Transverse colon (tissue), 4 donors: ENCODE measurements around the gene ZBTB18. TPM values are rescaled to one million over a fixed set of nuclear protein-coding genes. Genes with fewer than 3 reads are reported as not detected.
"Not testable (repeated sequence)": the region's sequence is repeated elsewhere in the genome, so short reads cannot be mapped to it uniquely, and the experiment has no call there.

Experiments
- DNase-seq: peaks from one replicate; pipeline ENCODE4 v3.0.0-alpha.2; 2019
- H3K27ac ChIP-seq, 4 donors: fragments of 200-600 bp; sonication (generic); 2 replicates each; pipeline ENCODE4 v1.5.1; 2016 to 2018; ENCODE audit warnings: inconsistent platforms in 4 of 4
- H3K27me3 ChIP-seq: fragments of 200-600 bp; sonication (generic); 2 replicates; pipeline ENCODE4 v1.5.1; 2017; ENCODE audit warnings: inconsistent platforms
- H3K36me3 ChIP-seq, 4 donors: fragments of 200-600 bp; sonication (generic); 2 replicates each; pipeline ENCODE4 v1.5.1; 2017 to 2019; ENCODE audit warnings: inconsistent platforms in 4 of 4
- H3K4me1 ChIP-seq, 4 donors: fragments of 200-600 bp; sonication (generic); 2 replicates each; pipeline ENCODE4 v1.5.1; 2017 to 2020; ENCODE audit warnings: inconsistent platforms in 4 of 4
- H3K4me3 ChIP-seq, 4 donors: fragments of 200-600 bp; sonication (generic); 1 replicate in 1 of 4; 2 replicates in 3 of 4; pipeline versions ENCODE4 v1.5.1 to v1.6.1; 2017 to 2019; ENCODE audit warnings: inconsistent platforms in 4 of 4
- H3K9me3 ChIP-seq, 2 donors: fragments of 200-600 bp; sonication (generic); 2 replicates each; pipeline ENCODE4 v1.5.1; 2017 to 2019; ENCODE audit warnings: inconsistent platforms in 2 of 2
- EP300 ChIP-seq: sonication (generic); formaldehyde crosslinking; IDR thresholded peaks from one replicate; pipeline ENCODE4 v1.6.1; 2017; ENCODE audit warnings: antibody characterized with exemption, low read depth
- POLR2A ChIP-seq: fragments of 450-650 bp; IDR thresholded peaks from one replicate; pipeline ENCODE4 v1.6.1; 2016; ENCODE audit warnings: antibody characterized with exemption, mild to moderate bottlenecking, moderate library complexity
- POLR2AphosphoS5 ChIP-seq, 3 donors: sonication (generic); formaldehyde crosslinking; IDR thresholded peaks; one replicate each; pipeline ENCODE4 v1.6.1; 2016; ENCODE audit warnings: antibody characterized with exemption in 3 of 3
- WGBS, 2 donors: methylation state at CpG; one replicate each; pipeline ENCODE4 v1.1.5; 2018; ENCODE audit warnings: low coverage in 1 of 2; 5-methylcytosine and 5-hydroxymethylcytosine counted together
- in situ Hi-C, 4 donors: fragments of 200-750 bp; cut with MboI; loops; one replicate each; pipeline versions ENCODE4 v1.15.0 to v1.15.1; 2017; ENCODE audit warnings: low sequenced_read_pairs in 3 of 4, low pct_ligation_motif_present in 1 of 4, low pct_unique_long_range_greater_than_20kb in 1 of 4
- intact Hi-C: fragments of 100-400 bp; cut with DNase I; formaldehyde crosslinking; loops from one replicate; pipeline ENCODE4 v1.15.1; 2023; ENCODE audit warnings: low total_unique reads
- total RNA-seq, 4 donors: library from RNA; depleted of rRNA; stranded (reverse); fragments of >200 nt; gene quantifications; one replicate each; pipeline ENCODE4 v1.1.0, GENCODE V29; 2016
- TF ChIP-seq, protein P1 (sequence below), 5 experiments: fragments of 200-600 bp in 3 of 5; fragments of 450-650 bp in 2 of 5; sonication (generic) in 3 of 5; IDR thresholded peaks; 1 replicate in 2 of 5; 2 replicates in 3 of 5; pipeline ENCODE4 v1.5.1; 2016 to 2017; ENCODE audit warnings: antibody characterized with exemption in 5 of 5, inconsistent platforms in 3 of 5, mild to moderate bottlenecking in 2 of 5, moderate library complexity in 1 of 5

The ZBTB18 gene
- total RNA-seq, 4 donors from 2014 or later = 4.1 to 32.8 (median 17.7) TPM

DNA sequence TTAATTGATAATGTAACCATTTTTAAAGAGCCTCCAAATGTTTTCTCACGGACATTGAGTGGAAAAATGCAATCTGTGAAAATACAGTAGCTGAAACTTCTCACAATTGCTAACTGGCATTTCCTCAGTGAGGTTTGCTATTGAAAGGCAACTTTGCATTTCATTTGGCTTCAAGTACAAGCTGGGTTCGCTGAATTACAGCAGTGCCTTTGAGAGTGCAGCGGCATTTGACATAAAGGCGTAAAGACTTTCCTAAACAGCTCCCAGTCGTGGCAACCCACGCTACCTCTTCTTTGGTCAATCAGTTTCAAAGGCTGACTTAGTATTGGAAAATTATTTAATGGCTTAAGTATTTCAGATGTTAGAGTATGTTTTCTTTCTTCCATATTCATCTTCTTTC, 39.3 kb upstream of the ZBTB18 start:
- Histone ChIP-seq H3K9me3 (no peaks in the 10 kb centered on the region), H3K4me1 (peaks cover 0 to 3% (median 0%) of the 10 kb centered on the region in 4 donors), H3K36me3 (no peaks in the 10 kb centered on the region), H3K4me3 (no peak overlapping the region), H3K27ac (no peak overlapping the region), H3K27me3 (no peaks in the 10 kb centered on the region)
- TF ChIP-seq EP300 = no peak
- TF ChIP-seq POLR2A = no peak
- TF ChIP-seq, protein P1, sequence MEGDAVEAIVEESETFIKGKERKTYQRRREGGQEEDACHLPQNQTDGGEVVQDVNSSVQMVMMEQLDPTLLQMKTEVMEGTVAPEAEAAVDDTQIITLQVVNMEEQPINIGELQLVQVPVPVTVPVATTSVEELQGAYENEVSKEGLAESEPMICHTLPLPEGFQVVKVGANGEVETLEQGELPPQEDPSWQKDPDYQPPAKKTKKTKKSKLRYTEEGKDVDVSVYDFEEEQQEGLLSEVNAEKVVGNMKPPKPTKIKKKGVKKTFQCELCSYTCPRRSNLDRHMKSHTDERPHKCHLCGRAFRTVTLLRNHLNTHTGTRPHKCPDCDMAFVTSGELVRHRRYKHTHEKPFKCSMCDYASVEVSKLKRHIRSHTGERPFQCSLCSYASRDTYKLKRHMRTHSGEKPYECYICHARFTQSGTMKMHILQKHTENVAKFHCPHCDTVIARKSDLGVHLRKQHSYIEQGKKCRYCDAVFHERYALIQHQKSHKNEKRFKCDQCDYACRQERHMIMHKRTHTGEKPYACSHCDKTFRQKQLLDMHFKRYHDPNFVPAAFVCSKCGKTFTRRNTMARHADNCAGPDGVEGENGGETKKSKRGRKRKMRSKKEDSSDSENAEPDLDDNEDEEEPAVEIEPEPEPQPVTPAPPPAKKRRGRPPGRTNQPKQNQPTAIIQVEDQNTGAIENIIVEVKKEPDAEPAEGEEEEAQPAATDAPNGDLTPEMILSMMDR (IDR thresholded peaks at IDR 0.05) = no peak
- TF ChIP-seq POLR2AphosphoS5 (IDR thresholded peaks at IDR 0.05) = no peak
- no peak for DNase-seq
- intact Hi-C loops (no loop called here), in situ Hi-C loops (loop anchor here in 1 of 4 donors (25.0 kb wide), 1 partner anchor 201 kb away; no protein-coding TSS in a partner anchor)
- WGBS, 2 donors = 50 to 59% methylated on average over 6 of the region's 6 CpGs

DNA sequence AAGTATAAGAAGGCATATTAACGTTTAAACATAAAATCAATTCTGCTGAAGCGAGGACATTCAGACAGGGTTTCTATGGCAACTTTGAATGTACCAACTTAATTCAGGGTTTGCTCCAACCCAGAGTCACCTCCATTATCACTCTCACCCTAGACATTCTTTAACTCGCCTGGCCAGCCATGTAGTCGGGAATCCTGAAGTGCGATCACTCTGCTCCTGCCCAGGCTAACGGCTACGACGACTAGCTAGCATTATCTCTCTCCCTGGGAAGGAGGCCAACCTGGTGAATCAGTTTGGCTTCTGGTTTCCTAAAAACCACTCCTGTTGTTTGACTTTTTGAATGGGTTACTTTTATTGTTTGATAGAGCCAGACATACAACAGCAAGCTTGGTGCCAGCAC, 38.9 kb upstream of the ZBTB18 start:
- H3K27ac ChIP-seq = no peak overlapping the region
- H3K9me3 ChIP-seq = no peaks in the 10 kb centered on the region
- 61 to 77% methylated on average over 2 to 8 of the region's 8 CpGs for WGBS, 2 donors
- no peak overlapping the region for H3K4me3 ChIP-seq
- no peak for DNase-seq
- no peaks in the 10 kb centered on the region for H3K36me3 ChIP-seq
- no peaks in the 10 kb centered on the region for H3K27me3 ChIP-seq
- H3K4me1 ChIP-seq = peaks cover 0 to 3% (median 0%) of the 10 kb centered on the region in 4 donors
- TF ChIP-seq POLR2A = no peak
- TF ChIP-seq, protein P1 (IDR thresholded peaks at IDR 0.05) = no peak
- TF ChIP-seq POLR2AphosphoS5 (IDR thresholded peaks at IDR 0.05) = no peak
- TF ChIP-seq EP300 = no peak
- in situ Hi-C loops (loop anchor here in 1 of 4 donors (25.0 kb wide), 1 partner anchor 200 kb away; no protein-coding TSS in a partner anchor), intact Hi-C loops (no loop called here)

DNA sequence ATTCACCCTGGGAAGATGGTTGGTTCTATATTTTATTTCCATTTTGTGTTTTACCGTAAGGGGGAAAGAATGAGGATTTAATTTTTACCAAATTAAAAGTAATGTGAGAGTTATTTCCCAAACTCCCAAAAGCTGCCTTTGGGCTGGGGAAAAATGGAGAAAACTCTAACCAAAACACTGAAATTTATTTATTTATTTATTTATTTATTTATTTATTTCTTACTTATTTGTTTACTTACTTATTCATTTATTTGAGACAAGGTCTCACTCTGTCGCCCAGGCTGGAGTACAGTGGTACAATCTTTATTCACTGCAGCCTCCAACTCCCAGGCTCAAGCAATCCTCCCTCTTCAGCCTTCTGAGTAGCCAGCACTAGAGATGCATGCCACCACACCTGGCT, 38.0 kb upstream of the ZBTB18 start:
- in situ Hi-C loops (loop anchor here in 1 of 4 donors (25.0 kb wide), 1 partner anchor 199 kb away; no protein-coding TSS in a partner anchor), intact Hi-C loops (no loop called here)
- no peaks in the 10 kb centered on the region for H3K36me3 ChIP-seq
- H3K4me1 ChIP-seq = peaks cover 0 to 3% (median 0%) of the 10 kb centered on the region in 4 donors
- WGBS, 2 donors = 88 to 90% methylated on average over 2 of the region's 2 CpGs
- TF ChIP-seq, protein P1 (IDR thresholded peaks at IDR 0.05) = no peak
- TF ChIP-seq POLR2A = no peak
- no peak for TF ChIP-seq EP300
- no peak for TF ChIP-seq POLR2AphosphoS5 (IDR thresholded peaks at IDR 0.05)
- H3K9me3 ChIP-seq = no peaks in the 10 kb centered on the region
- DNase-seq = no peak
- no peak overlapping the region for H3K4me3 ChIP-seq
- H3K27me3 ChIP-seq = no peaks in the 10 kb centered on the region
- no peak overlapping the region for H3K27ac ChIP-seq

DNA sequence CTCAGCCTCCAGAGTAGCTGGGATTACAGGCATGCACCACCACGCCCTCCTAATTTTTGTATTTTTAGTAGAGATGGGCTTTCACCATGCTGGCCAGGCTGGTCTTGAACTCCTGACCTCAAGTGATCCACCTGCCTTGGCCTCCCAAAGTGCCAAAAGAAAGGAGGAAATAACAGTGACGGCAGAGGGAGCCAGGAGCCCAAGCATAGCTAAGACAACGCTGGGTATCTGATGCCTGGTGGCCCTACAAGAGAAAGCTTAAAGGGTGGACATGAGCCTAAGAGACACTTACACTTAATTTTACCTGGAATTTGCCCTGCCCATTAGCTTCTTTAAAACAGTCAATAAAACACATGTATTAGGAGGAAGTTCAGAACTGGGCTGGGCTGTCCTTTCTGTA, 36.2 kb upstream of the ZBTB18 start:
- DNase-seq = not testable (repeated sequence)
- TF ChIP-seq, protein P1 (IDR thresholded peaks at IDR 0.05) = peak in 1 of 5 experiments; percentile 32
- in situ Hi-C loops = loop anchor here in 1 of 4 donors (25.0 kb wide), 1 partner anchor 197 kb away; no protein-coding TSS in a partner anchor

More for the DNA sequence above, 36.2 kb upstream of the ZBTB18 start:
- H3K4me1 ChIP-seq, H3K27ac ChIP-seq, intact Hi-C loops, H3K27me3 ChIP-seq, H3K9me3 ChIP-seq, H3K36me3 ChIP-seq, H3K4me3 ChIP-seq: not testable (repeated sequence)
- 53 to 74% methylated on average over 3 of the region's 3 CpGs for WGBS, 2 donors
